ENCODE results near the gene LPCAT4.
"Not testable (repeated sequence)": the region's sequence is repeated elsewhere in the genome, so short reads cannot be mapped to it uniquely, and the experiment has no call there.

LPCAT4 gene

GRCh38 chr15:34367101-34368081 is at the start of gene LPCAT4:
TSS of gene LPCAT4 (minus strand) at chr15:34367196. CDS start at chr15:34367100, 96 bp downstream.
- peak; percentile 88 for DNase-seq

GRCh38 chr15:34409511-34409910 is 42.5 kb upstream of the LPCAT4 start:
- DNase-seq: not testable (repeated sequence)

GRCh38 chr15:34408973-34409372 is 42.0 kb upstream of the LPCAT4 start:
- DNase-seq: not testable (repeated sequence)

GRCh38 chr15:34403899-34404298 is 36.9 kb upstream of the LPCAT4 start:
- not testable (repeated sequence) for DNase-seq

GRCh38 chr15:34403160-34403598 is 36.2 kb upstream of the LPCAT4 start:
- DNase-seq: not testable (repeated sequence)

GRCh38 chr15:34397637-34398259 is 30.8 kb upstream of the LPCAT4 start:
- not testable (repeated sequence) for DNase-seq

GRCh38 chr15:34392981-34393380 is 26.0 kb upstream of the LPCAT4 start:
- not testable (repeated sequence) for DNase-seq

GRCh38 chr15:34389594-34390086 is 22.6 kb upstream of the LPCAT4 start:
- DNase-seq: not testable (repeated sequence)

GRCh38 chr15:34381829-34382521 is 15.0 kb upstream of the LPCAT4 start:
- DNase-seq: not testable (repeated sequence)

GRCh38 chr15:34380491-34380890 is 13.5 kb upstream of the LPCAT4 start:
- DNase-seq: not testable (repeated sequence)

GRCh38 chr15:34376856-34377255 is 9.9 kb upstream of the LPCAT4 start:
- DNase-seq: no peak

- DNase-seq: not testable (repeated sequence)
Measured at GRCh38 chr15:34375541-34375940, 8.5 kb upstream of the LPCAT4 start.

- no peak for DNase-seq
Measured at GRCh38 chr15:34374816-34375215, 7.8 kb upstream of the LPCAT4 start.

- no peak for DNase-seq
Measured at GRCh38 chr15:34373951-34374350, 7.0 kb upstream of the LPCAT4 start.

- no peak for DNase-seq
Measured at GRCh38 chr15:34370643-34371042, 3.6 kb upstream of the LPCAT4 start.

GRCh38 chr15:34370129-34370528 is 3.1 kb upstream of the LPCAT4 start:
- no peak for DNase-seq

- peak; percentile 71 for DNase-seq
Measured at GRCh38 chr15:34366271-34367065, 528 bp downstream of the LPCAT4 start.

- DNase-seq: peak; percentile 40
Measured at GRCh38 chr15:34365836-34366235, 1.2 kb downstream of the LPCAT4 start.

- no peak for DNase-seq
Measured at GRCh38 chr15:34365091-34365825, 1.7 kb downstream of the LPCAT4 start.

- no peak for DNase-seq
Measured at GRCh38 chr15:34364041-34364440, 3.0 kb downstream of the LPCAT4 start.

- no peak for DNase-seq
Measured at GRCh38 chr15:34362047-34362773, 4.8 kb downstream of the LPCAT4 start.
